BLaER1 treated with 17β-estradiol and CSF1 and Interleukin-3, amounts not matched to agents 10 nM and 100 nM (cell line): ENCODE data around the gene ZBTB48.

ENCODE experiments used
- H3K27ac ChIP-seq, 11 experiments: shearing (Covaris generic); formaldehyde crosslinking; 2 replicates each; pipeline ENCODE4 v1.8.1; 2022
- H3K27me3 ChIP-seq, 11 experiments: shearing (Covaris generic); formaldehyde crosslinking; 2 replicates each; pipeline ENCODE4 v1.8.1; 2022
- H3K36me3 ChIP-seq, 11 experiments: shearing (Covaris generic); formaldehyde crosslinking; 2 replicates each; pipeline ENCODE4 v1.8.1; 2022
- H3K4me1 ChIP-seq, 10 experiments: shearing (Covaris generic); formaldehyde crosslinking; 2 replicates each; pipeline ENCODE4 v1.8.1; 2022
- H3K4me2 ChIP-seq, 11 experiments: shearing (Covaris generic); formaldehyde crosslinking; 2 replicates each; pipeline ENCODE4 v1.8.1; 2022
- H3K4me3 ChIP-seq, 10 experiments: shearing (Covaris generic); formaldehyde crosslinking; 2 replicates each; pipeline ENCODE4 v1.8.1; 2022
- H3K9ac ChIP-seq, 11 experiments: shearing (Covaris generic); formaldehyde crosslinking; 2 replicates each; pipeline ENCODE4 v1.8.1; 2022
- H3K9me3 ChIP-seq, 11 experiments: shearing (Covaris generic); formaldehyde crosslinking; replicated peaks in 1 of 11; 2 replicates each; pipeline ENCODE4 v1.8.1; 2022
- H4K20me1 ChIP-seq, 11 experiments: shearing (Covaris generic); formaldehyde crosslinking; 2 replicates each; pipeline ENCODE4 v1.8.1; 2022
- Cebpa-rat ChIP-seq, 11 experiments: shearing (Covaris generic); IDR thresholded peaks; 2 replicates each; pipeline ENCODE4 v1.8.1; 2022

ZBTB48 gene

GRCh38 chr1:6619045-6619444, 39.3 kb downstream of the ZBTB48 start:
- Histone ChIP-seq H3K4me3 (no peak overlapping the region), H3K27ac (no peak overlapping the region), H3K36me3 (peaks cover 69 to 77% (median 74%) of the 10 kb centered on the region in 11 experiments), H3K9ac (no peak overlapping the region), H3K4me2 (no peak overlapping the region), H3K9me3 (no peaks in the 10 kb centered on the region), H3K27me3 (peaks cover 0 to 8% (median 7%) of the 10 kb centered on the region in 11 experiments; a peak in 7 of 22 replicates), H4K20me1 (peaks cover 38 to 89% (median 85%) of the 10 kb centered on the region in 11 experiments), H3K4me1 (peaks cover 6 to 18% (median 10%) of the 10 kb centered on the region in 10 experiments; a peak in 19 of 20 replicates)
- no peak for TF ChIP-seq Cebpa-rat (IDR thresholded peaks at IDR 0.05)

GRCh38 chr1:6621429-6622391, 41.9 kb downstream of the ZBTB48 start:
- no peak for TF ChIP-seq Cebpa-rat (IDR thresholded peaks at IDR 0.05)

GRCh38 chr1:6622396-6623152, 42.8 kb downstream of the ZBTB48 start:
- peaks cover 23 to 27% (median 25%) of the 10 kb centered on the region in 10 experiments for H3K4me1 ChIP-seq
- H4K20me1 ChIP-seq, result peaks cover 49 to 94% (median 82%) of the 10 kb centered on the region in 11 experiments
- H3K27ac ChIP-seq, result no peak overlapping the region
- no peaks in the 10 kb centered on the region for H3K27me3 ChIP-seq
- no peaks in the 10 kb centered on the region for H3K9me3 ChIP-seq
- no peak overlapping the region for H3K4me2 ChIP-seq
- H3K4me3 ChIP-seq, result no peak overlapping the region
- peak overlapping the region in 3 of 11 experiments; percentile 0 to 14 (median 3); a peak in 2 of 22 replicates for H3K9ac ChIP-seq
- peaks cover 61 to 73% (median 65%) of the 10 kb centered on the region in 11 experiments for H3K36me3 ChIP-seq
- TF ChIP-seq Cebpa-rat (IDR thresholded peaks at IDR 0.05), result no peak

More at GRCh38 chr1:6621429-6622391, 41.9 kb downstream of the ZBTB48 start:
- no peaks in the 10 kb centered on the region for H3K27me3 ChIP-seq
- no peak overlapping the region for H3K4me3 ChIP-seq
- no peaks in the 10 kb centered on the region for H3K9me3 ChIP-seq
- H3K36me3 ChIP-seq, result peaks cover 69 to 80% (median 74%) of the 10 kb centered on the region in 11 experiments
- no peak overlapping the region for H3K4me2 ChIP-seq
- peaks cover 14 to 20% (median 17%) of the 10 kb centered on the region in 10 experiments for H3K4me1 ChIP-seq
- peaks cover 40 to 94% (median 82%) of the 10 kb centered on the region in 11 experiments; a peak in 21 of 22 replicates for H4K20me1 ChIP-seq
- H3K9ac ChIP-seq, result peak overlapping the region in 2 of 11 experiments; percentile 0 to 14; a peak in 1 of 22 replicates
- H3K27ac ChIP-seq, result no peak overlapping the region

- Histone ChIP-seq H3K27me3 (no peaks in the 10 kb centered on the region), H3K36me3 (peaks cover 59 to 73% (median 64%) of the 10 kb centered on the region in 11 experiments), H3K4me2 (no peak overlapping the region), H3K4me1 (peaks cover 27 to 35% (median 32%) of the 10 kb centered on the region in 10 experiments), H3K4me3 (no peak overlapping the region), H3K9me3 (no peaks in the 10 kb centered on the region), H3K27ac (no peak overlapping the region), H3K9ac (peak overlapping the region in 1 of 11 experiments; percentile 18; a peak in 1 of 22 replicates), H4K20me1 (peaks cover 49 to 94% (median 82%) of the 10 kb centered on the region in 11 experiments; a peak in 21 of 22 replicates)
- no peak for TF ChIP-seq Cebpa-rat (IDR thresholded peaks at IDR 0.05)
These were observed 43.6 kb downstream of the ZBTB48 start for GRCh38 chr1:6623269-6623965.

- no peak for TF ChIP-seq Cebpa-rat (IDR thresholded peaks at IDR 0.05)
- Histone ChIP-seq H3K4me3 (peak within 1 kb of the TSS; percentile 68 to 99 (median 96)), H3K4me1 (peaks cover 27 to 43% (median 33%) of the 10 kb centered on the region in 10 experiments), H4K20me1 (peaks cover 55 to 94% (median 82%) of the 10 kb centered on the region in 11 experiments; a peak in 21 of 22 replicates), H3K27me3 (no peaks in the 10 kb centered on the region), H3K9me3 (no peaks in the 10 kb centered on the region), H3K36me3 (peaks cover 59 to 73% (median 64%) of the 10 kb centered on the region in 11 experiments), H3K9ac (peak within 1 kb of the TSS; percentile 84 to 95 (median 89)), H3K4me2 (peak within 1 kb of the TSS; percentile 77 to 97 (median 91)), H3K27ac (peak within 1 kb of the TSS; percentile 62 to 87 (median 82); a peak in 21 of 22 replicates)
These were observed 45.2 kb downstream of the ZBTB48 start, which contains the start of gene THAP3 for GRCh38 chr1:6624710-6625583. TSS of gene THAP3 (plus strand) at chr1:6624868. CDS start at chr1:6625219, 351 bp downstream.

GRCh38 chr1:6625584-6626149, 45.9 kb downstream of the ZBTB48 start:
- Histone ChIP-seq H4K20me1 (peaks cover 59 to 92% (median 81%) of the 10 kb centered on the region in 11 experiments; a peak in 21 of 22 replicates), H3K9ac (peak overlapping the region; percentile 84 to 95 (median 89)), H3K4me1 (peaks cover 27 to 43% (median 33%) of the 10 kb centered on the region in 10 experiments), H3K4me2 (peak overlapping the region; percentile 77 to 97 (median 91)), H3K9me3 (no peaks in the 10 kb centered on the region), H3K27ac (peak overlapping the region; percentile 62 to 87 (median 82); a peak in 21 of 22 replicates), H3K4me3 (peak overlapping the region; percentile 68 to 99 (median 96)), H3K36me3 (peaks cover 59 to 73% (median 64%) of the 10 kb centered on the region in 11 experiments), H3K27me3 (no peaks in the 10 kb centered on the region)
- TF ChIP-seq Cebpa-rat (IDR thresholded peaks at IDR 0.05), result no peak

- H3K4me1 ChIP-seq, result peaks cover 27 to 43% (median 33%) of the 10 kb centered on the region in 10 experiments
- peak overlapping the region in 6 of 10 experiments; percentile 14 to 89 (median 30); a peak in 9 of 20 replicates for H3K4me3 ChIP-seq
- peaks cover 56 to 73% (median 64%) of the 10 kb centered on the region in 11 experiments for H3K36me3 ChIP-seq
- H3K9me3 ChIP-seq, result no peaks in the 10 kb centered on the region
- no peak for TF ChIP-seq Cebpa-rat (IDR thresholded peaks at IDR 0.05)
- no peaks in the 10 kb centered on the region for H3K27me3 ChIP-seq
- H4K20me1 ChIP-seq, result peaks cover 47 to 83% (median 72%) of the 10 kb centered on the region in 11 experiments; a peak in 21 of 22 replicates
- no peak overlapping the region for H3K27ac ChIP-seq
- H3K9ac ChIP-seq, result peak overlapping the region in 6 of 11 experiments; percentile 7 to 89 (median 44); a peak in 6 of 22 replicates
- H3K4me2 ChIP-seq, result peak overlapping the region; percentile 77 to 97 (median 91)
These were observed 47.2 kb downstream of the ZBTB48 start for GRCh38 chr1:6627031-6627430.
